Glutamatergic neuron (in vitro differentiated cells): ENCODE measurements around the gene FGD5. TPM values are rescaled to one million over a fixed set of nuclear protein-coding genes. Genes with fewer than 3 reads are reported as not detected.

Source experiments
- DNase-seq: peaks from one replicate; pipeline ENCODE4 v3.0.0; 2022
- H3K27ac Mint-ChIP-seq: one replicate; pipeline ENCODE4 v1.8.0; 2020; ENCODE audit warnings: mild to moderate bottlenecking, mixed read lengths, inconsistent platforms; ENCODE audit not compliant: unreplicated experiment
- H3K27me3 Mint-ChIP-seq: one replicate; pipeline ENCODE4 v1.8.0; 2020; ENCODE audit warnings: mild to moderate bottlenecking, moderate library complexity, mixed read lengths, inconsistent platforms; ENCODE audit not compliant: unreplicated experiment
- H3K36me3 Mint-ChIP-seq: one replicate; pipeline ENCODE4 v1.8.0; 2020; ENCODE audit warnings: mild to moderate bottlenecking, mixed read lengths, inconsistent platforms; ENCODE audit not compliant: unreplicated experiment
- H3K4me1 Mint-ChIP-seq: one replicate; pipeline ENCODE4 v1.8.0; 2020; ENCODE audit warnings: mild to moderate bottlenecking, low read depth, mixed read lengths, inconsistent platforms; ENCODE audit not compliant: unreplicated experiment
- H3K4me3 Mint-ChIP-seq: one replicate; pipeline ENCODE4 v1.8.0; 2020; ENCODE audit warnings: mild to moderate bottlenecking, mixed read lengths, inconsistent platforms; ENCODE audit not compliant: unreplicated experiment
- H3K9me3 Mint-ChIP-seq: one replicate; pipeline ENCODE4 v1.8.0; 2020; ENCODE audit warnings: mild to moderate bottlenecking, moderate library complexity, mixed read lengths, inconsistent platforms; ENCODE audit not compliant: unreplicated experiment
- total RNA-seq: library from RNA; stranded (reverse); fragmentation: NEBNext Ultra II Directional; extraction: Animal tissue kit (Norgen Biotek cat#: 25700); gene quantifications from one replicate; pipeline ENCODE4 v1.2.1, GENCODE V29; 2021; ENCODE audit not compliant: unreplicated experiment
- TF ChIP-seq, protein P1 (sequence below): fragments of 200-600 bp; sonication (generic); IDR thresholded peaks from one replicate; pipeline ENCODE4 v1.5.0; 2021; ENCODE audit not compliant: partially characterized antibody, unreplicated experiment

The FGD5 gene
- total RNA-seq, 1 donor from 2014 or later = 3.1 TPM

GRCh38 chr3:14923476-14923875 is 104.7 kb downstream of the FGD5 start:
- no peaks in the 10 kb centered on the region for H3K9me3 Mint-ChIP-seq
- H3K27ac Mint-ChIP-seq = no peak overlapping the region
- H3K27me3 Mint-ChIP-seq = peaks cover 3% of the 10 kb centered on the region
- TF ChIP-seq, protein P1, sequence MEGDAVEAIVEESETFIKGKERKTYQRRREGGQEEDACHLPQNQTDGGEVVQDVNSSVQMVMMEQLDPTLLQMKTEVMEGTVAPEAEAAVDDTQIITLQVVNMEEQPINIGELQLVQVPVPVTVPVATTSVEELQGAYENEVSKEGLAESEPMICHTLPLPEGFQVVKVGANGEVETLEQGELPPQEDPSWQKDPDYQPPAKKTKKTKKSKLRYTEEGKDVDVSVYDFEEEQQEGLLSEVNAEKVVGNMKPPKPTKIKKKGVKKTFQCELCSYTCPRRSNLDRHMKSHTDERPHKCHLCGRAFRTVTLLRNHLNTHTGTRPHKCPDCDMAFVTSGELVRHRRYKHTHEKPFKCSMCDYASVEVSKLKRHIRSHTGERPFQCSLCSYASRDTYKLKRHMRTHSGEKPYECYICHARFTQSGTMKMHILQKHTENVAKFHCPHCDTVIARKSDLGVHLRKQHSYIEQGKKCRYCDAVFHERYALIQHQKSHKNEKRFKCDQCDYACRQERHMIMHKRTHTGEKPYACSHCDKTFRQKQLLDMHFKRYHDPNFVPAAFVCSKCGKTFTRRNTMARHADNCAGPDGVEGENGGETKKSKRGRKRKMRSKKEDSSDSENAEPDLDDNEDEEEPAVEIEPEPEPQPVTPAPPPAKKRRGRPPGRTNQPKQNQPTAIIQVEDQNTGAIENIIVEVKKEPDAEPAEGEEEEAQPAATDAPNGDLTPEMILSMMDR = no peak
- H3K4me3 Mint-ChIP-seq = no peak overlapping the region
- H3K36me3 Mint-ChIP-seq = no peaks in the 10 kb centered on the region
- DNase-seq = no peak
- peaks cover 4% of the 10 kb centered on the region for H3K4me1 Mint-ChIP-seq

GRCh38 chr3:14925729-14926591 is 107.2 kb downstream of the FGD5 start:
- peaks cover 3% of the 10 kb centered on the region for H3K27me3 Mint-ChIP-seq
- H3K9me3 Mint-ChIP-seq = no peaks in the 10 kb centered on the region
- H3K27ac Mint-ChIP-seq = peak overlapping the region; percentile 52
- DNase-seq = no peak
- no peaks in the 10 kb centered on the region for H3K36me3 Mint-ChIP-seq
- H3K4me1 Mint-ChIP-seq = peaks cover 4% of the 10 kb centered on the region
- no peak overlapping the region for H3K4me3 Mint-ChIP-seq
- TF ChIP-seq, protein P1 = peak; percentile 82

DNA sequence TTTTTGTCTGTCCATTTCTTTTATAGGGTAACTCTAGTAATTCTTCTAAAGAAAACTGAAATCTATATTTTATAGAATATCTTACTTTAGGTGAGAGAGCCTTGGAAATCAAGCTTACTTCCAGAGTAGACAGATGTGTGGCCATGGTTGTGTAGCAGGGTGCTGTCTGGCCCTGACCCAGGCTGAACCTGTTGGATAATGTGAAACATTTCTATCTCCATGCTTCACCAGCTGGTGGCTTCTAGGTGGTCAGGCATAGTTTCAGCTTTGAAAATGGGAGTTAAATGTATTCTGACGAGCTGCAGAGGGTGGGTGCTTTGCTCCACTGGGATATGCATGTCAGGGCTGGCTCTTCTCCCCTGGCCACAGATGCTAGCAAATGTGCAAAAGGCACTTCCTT is 107.8 kb downstream of the FGD5 start:
- H3K27ac Mint-ChIP-seq = no peak overlapping the region
- H3K27me3 Mint-ChIP-seq = peaks cover 3% of the 10 kb centered on the region
- no peak overlapping the region for H3K4me3 Mint-ChIP-seq
- H3K36me3 Mint-ChIP-seq = no peaks in the 10 kb centered on the region
- no peaks in the 10 kb centered on the region for H3K9me3 Mint-ChIP-seq
- TF ChIP-seq, protein P1 = no peak
- peaks cover 4% of the 10 kb centered on the region for H3K4me1 Mint-ChIP-seq
- DNase-seq = no peak

DNA sequence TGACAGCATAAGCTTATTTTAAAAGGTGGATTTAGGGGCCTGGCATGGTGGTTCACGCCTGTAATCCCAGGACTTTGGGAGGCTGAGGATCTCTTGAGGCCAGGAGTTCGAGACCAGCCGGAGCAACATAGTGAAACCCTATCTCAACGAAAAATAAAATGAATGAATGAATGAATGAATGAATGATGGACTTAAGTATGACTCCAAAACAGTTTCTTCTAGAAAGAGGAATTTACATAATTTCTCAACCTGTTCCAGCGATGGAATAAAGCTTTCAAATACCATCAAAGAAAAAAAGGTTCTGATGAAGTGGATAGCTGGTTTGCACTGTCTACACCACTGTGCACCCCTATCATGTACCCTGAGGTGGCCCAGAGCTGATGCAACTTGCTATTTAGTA is 108.5 kb downstream of the FGD5 start:
- DNase-seq = no peak
- Mint-ChIP-seq H3K4me1 (peaks cover 4% of the 10 kb centered on the region), H3K27ac (no peak overlapping the region), H3K36me3 (no peaks in the 10 kb centered on the region), H3K9me3 (no peaks in the 10 kb centered on the region), H3K4me3 (no peak overlapping the region), H3K27me3 (peaks cover 3% of the 10 kb centered on the region)
- TF ChIP-seq, protein P1 = no peak
